ENCODE results near the gene PIN1.

PIN1 gene

DNA sequence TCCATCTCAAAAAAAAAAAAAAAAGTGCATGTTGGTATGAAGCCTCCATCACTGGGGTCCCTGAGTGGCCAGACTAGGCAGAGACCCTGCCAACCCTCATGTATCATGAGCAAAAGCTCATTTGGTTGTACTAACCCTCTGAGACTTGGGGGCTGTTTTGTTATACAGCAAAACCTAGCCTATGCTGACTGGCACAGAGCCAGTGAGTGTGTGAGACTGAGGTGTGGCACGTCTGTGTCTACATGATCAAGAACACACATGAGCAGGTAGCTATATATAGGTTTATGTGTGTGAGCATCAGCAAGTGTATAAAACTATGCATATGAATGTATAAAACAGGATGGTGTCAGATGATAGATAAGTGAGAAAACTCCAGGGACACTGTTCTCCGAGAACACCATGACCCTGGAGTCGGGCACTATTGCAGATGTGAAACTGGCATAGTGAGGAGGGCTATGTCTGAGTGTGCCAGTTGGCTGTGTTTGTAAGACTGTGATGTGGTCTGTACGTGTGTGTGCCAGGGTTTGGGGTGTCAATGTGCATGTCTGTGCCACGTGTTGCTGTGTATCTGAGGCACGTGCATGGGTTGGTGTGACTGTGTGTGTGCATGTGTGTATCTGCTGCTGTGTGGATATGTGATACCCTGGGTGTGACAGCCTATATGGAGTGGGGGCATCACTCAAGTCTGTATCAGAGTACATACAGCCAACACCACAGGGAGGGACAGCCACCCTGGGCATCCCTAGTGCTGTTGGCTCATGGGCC, 56.7 kb downstream of the PIN1 start:
- DNase-seq = no peak

All from NCI-H524 (cell line).